WTC11 (cell line): ENCODE results near the gene RRAD. TPM values are rescaled to one million over a fixed set of nuclear protein-coding genes. Genes with fewer than 3 reads are reported as not detected.

Source experiments
- ATAC-seq: fragments of 200-7000 bp; cut with Tn5 transposase; 2 replicates; pipeline ENCODE4 v1.10.0; 2021; ENCODE audit warnings: mild to moderate bottlenecking, moderate library complexity
- CTCF ChIA-PET: fragments of 300-600 bp; sonication (Branson Sonifier 250); formaldehyde crosslinking; loops from one replicate; lab custom pipeline; 2021; ENCODE audit warnings: antibody characterized with exemption; lab: Charles Lee
- POLR2A ChIA-PET: fragments of 350-600 bp; sonication (Branson Sonifier 250); formaldehyde crosslinking; loops from one replicate; lab custom pipeline; 2021; ENCODE audit warnings: antibody characterized with exemption; lab: Charles Lee
- DNase-seq: peaks from one replicate; pipeline ENCODE4 v3.0.0; 2021; ENCODE audit warnings: low spot score
- H3K27ac Mint-ChIP-seq: 2 replicates; pipeline ENCODE4 v1.8.0; 2021; ENCODE audit warnings: mixed read lengths
- H3K27me3 Mint-ChIP-seq: 2 replicates; pipeline ENCODE4 v1.8.0; 2021; ENCODE audit warnings: low read depth, mild to moderate bottlenecking, moderate library complexity, mixed read lengths
- H3K36me3 Mint-ChIP-seq: 2 replicates; pipeline ENCODE4 v1.8.0; 2021; ENCODE audit warnings: mixed read lengths
- H3K4me1 Mint-ChIP-seq: 2 replicates; pipeline ENCODE4 v1.8.0; 2022; ENCODE audit warnings: mixed read lengths
- H3K4me3 Mint-ChIP-seq: 2 replicates; pipeline ENCODE4 v1.8.0; 2021; ENCODE audit warnings: mild to moderate bottlenecking, moderate library complexity, mixed read lengths
- H3K9me3 Mint-ChIP-seq: 2 replicates; pipeline ENCODE4 v1.8.0; 2021; ENCODE audit warnings: mixed read lengths
- FOXJ3 ChIP-seq: sonication (generic); formaldehyde crosslinking; IDR thresholded peaks from 2 replicates; pipeline ENCODE4 v1.9.0; 2021; ENCODE audit warnings: missing genetic modification reagents, mild to moderate bottlenecking, borderline replicate concordance
- FOXK1 ChIP-seq: sonication (generic); formaldehyde crosslinking; IDR thresholded peaks from 2 replicates; pipeline ENCODE4 v1.8.0; 2022; ENCODE audit warnings: mild to moderate bottlenecking, moderate library complexity, missing genetic modification reagents
- GRHL2 ChIP-seq: fragments of 250-450 bp; sonication (Bioruptor Pico); IDR thresholded peaks from 2 replicates; pipeline ENCODE4 v1.8.0; 2022; ENCODE audit warnings: mild to moderate bottlenecking, moderate library complexity; ENCODE audit not compliant: insufficient replicate concordance, severe bottlenecking
- MXD4 ChIP-seq: fragments of 250-450 bp; sonication (Bioruptor Pico); IDR thresholded peaks from 2 replicates; pipeline ENCODE4 v1.8.0; 2021; ENCODE audit warnings: mild to moderate bottlenecking, moderate library complexity, borderline replicate concordance
- RELA ChIP-seq: sonication (generic); formaldehyde crosslinking; IDR thresholded peaks from 2 replicates; pipeline ENCODE4 v1.8.1; 2022; ENCODE audit warnings: missing genetic modification reagents, mild to moderate bottlenecking, borderline replicate concordance
- SMAD4 ChIP-seq: sonication (generic); formaldehyde crosslinking; IDR thresholded peaks from 2 replicates; pipeline ENCODE4 v1.8.0; 2022; ENCODE audit warnings: mild to moderate bottlenecking, missing genetic modification reagents
- SOX15 ChIP-seq: fragments of 250-450 bp; sonication (Bioruptor Pico); IDR thresholded peaks from 2 replicates; pipeline ENCODE4 v1.9.0; 2021; ENCODE audit warnings: mild to moderate bottlenecking
- ZBTB21 ChIP-seq: sonication (generic); formaldehyde crosslinking; IDR thresholded peaks from 2 replicates; pipeline ENCODE4 v1.8.1; 2023; ENCODE audit warnings: mild to moderate bottlenecking, missing genetic modification reagents, borderline replicate concordance
- ZNF138 ChIP-seq: sonication (generic); formaldehyde crosslinking; conservative IDR thresholded peaks from 2 replicates; pipeline ENCODE4 v1.8.1; 2022; ENCODE audit warnings: mild to moderate bottlenecking, moderate library complexity, missing genetic modification reagents
- total RNA-seq: library from RNA; stranded (reverse); gene quantifications from 3 replicates; pipeline ENCODE4 v1.2.3, GENCODE V29; 2021
- TF ChIP-seq, protein P1 (sequence below): fragments of 250-450 bp; sonication (Bioruptor Pico); IDR thresholded peaks from 2 replicates; pipeline ENCODE4 v1.8.0; 2021; ENCODE audit warnings: mild to moderate bottlenecking
- TF ChIP-seq, protein P2 (sequence below): fragments of 250-450 bp; sonication (Bioruptor Pico); IDR thresholded peaks from 2 replicates; pipeline ENCODE4 v1.9.0; 2021; ENCODE audit warnings: moderate library complexity, mild to moderate bottlenecking, inconsistent platforms, borderline replicate concordance
- TF ChIP-seq, protein P3 (sequence below): sonication (generic); formaldehyde crosslinking; IDR thresholded peaks from 2 replicates; pipeline ENCODE4 v1.8.1; 2023; ENCODE audit warnings: mild to moderate bottlenecking, missing genetic modification reagents
- TF ChIP-seq, protein P4 (sequence below): sonication (generic); formaldehyde crosslinking; IDR thresholded peaks from 2 replicates; pipeline ENCODE4 v1.8.0; 2022; ENCODE audit warnings: mild to moderate bottlenecking, missing genetic modification reagents
- TF ChIP-seq, protein P5 (sequence below): sonication (generic); formaldehyde crosslinking; IDR thresholded peaks from 2 replicates; pipeline ENCODE4 v1.8.1; 2022; ENCODE audit warnings: low read depth, missing genetic modification reagents, borderline replicate concordance
- TF ChIP-seq, protein P6 (sequence below): fragments of 200-600 bp; IDR thresholded peaks from 2 replicates; pipeline ENCODE4 v1.8.0; 2022; ENCODE audit warnings: antibody characterized with exemption
- TF ChIP-seq, protein P7 (sequence below): fragments of 250-450 bp; sonication (Bioruptor Pico); IDR thresholded peaks from 2 replicates; pipeline ENCODE4 v1.9.0; 2021; ENCODE audit warnings: mild to moderate bottlenecking

RRAD gene
- total RNA-seq, 1 experiment from 2014 or later = 0.52 TPM

DNA sequence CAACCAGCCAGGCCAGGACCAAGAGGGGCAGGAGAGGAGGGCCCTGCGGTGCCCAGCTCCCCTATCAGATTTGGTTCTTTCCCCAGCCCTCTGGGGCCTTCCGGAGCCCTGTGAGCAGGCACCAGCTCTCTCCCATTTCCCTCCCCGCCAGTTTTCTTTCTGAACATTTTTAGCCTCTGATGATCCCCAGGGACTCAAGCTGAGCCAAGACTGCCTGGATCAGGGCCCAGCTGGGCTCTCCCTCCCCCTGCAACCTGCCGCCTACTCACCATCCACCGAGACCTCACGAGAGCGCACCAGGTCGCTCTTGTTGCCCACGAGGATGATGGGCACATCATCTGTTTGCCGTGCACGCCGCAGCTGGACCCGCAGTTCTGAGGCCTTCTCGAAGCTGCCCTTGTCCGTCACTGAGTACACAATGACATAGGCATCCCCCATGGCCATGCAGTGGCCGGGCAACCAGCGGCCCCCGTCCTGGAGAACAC, 2.0 kb downstream of the RRAD start:
- Mint-ChIP-seq H3K4me3 (no peak overlapping the region), H3K9me3 (no peaks in the 10 kb centered on the region), H3K4me1 (peaks cover 7% of the 10 kb centered on the region; the same call in 1 of the 2 replicates), H3K36me3 (no peaks in the 10 kb centered on the region), H3K27ac (no peak overlapping the region), H3K27me3 (peaks cover 59% of the 10 kb centered on the region)
- TF ChIP-seq FOXJ3 (CRISPR knock-in tag) (no peak), GRHL2 (CRISPR knock-in tag) (no peak), MXD4 (CRISPR knock-in tag) (no peak), ZBTB21 (no peak), RELA (no peak), ZNF138 (CRISPR knock-in tag) (no peak), FOXK1 (CRISPR knock-in tag) (no peak), SMAD4 (CRISPR knock-in tag) (no peak), SOX15 (no peak)
- TF ChIP-seq, protein P1, sequence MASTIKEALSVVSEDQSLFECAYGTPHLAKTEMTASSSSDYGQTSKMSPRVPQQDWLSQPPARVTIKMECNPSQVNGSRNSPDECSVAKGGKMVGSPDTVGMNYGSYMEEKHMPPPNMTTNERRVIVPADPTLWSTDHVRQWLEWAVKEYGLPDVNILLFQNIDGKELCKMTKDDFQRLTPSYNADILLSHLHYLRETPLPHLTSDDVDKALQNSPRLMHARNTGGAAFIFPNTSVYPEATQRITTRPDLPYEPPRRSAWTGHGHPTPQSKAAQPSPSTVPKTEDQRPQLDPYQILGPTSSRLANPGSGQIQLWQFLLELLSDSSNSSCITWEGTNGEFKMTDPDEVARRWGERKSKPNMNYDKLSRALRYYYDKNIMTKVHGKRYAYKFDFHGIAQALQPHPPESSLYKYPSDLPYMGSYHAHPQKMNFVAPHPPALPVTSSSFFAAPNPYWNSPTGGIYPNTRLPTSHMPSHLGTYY (CRISPR knock-in tag) = no peak
- TF ChIP-seq, protein P2, sequence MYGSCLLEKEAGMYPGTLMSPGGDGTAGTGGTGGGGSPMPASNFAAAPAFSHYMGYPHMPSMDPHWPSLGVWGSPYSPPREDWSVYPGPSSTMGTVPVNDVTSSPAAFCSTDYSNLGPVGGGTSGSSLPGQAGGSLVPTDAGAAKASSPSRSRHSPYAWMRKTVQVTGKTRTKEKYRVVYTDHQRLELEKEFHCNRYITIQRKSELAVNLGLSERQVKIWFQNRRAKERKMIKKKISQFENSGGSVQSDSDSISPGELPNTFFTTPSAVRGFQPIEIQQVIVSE (CRISPR knock-in tag) = no peak
- TF ChIP-seq, protein P3, sequence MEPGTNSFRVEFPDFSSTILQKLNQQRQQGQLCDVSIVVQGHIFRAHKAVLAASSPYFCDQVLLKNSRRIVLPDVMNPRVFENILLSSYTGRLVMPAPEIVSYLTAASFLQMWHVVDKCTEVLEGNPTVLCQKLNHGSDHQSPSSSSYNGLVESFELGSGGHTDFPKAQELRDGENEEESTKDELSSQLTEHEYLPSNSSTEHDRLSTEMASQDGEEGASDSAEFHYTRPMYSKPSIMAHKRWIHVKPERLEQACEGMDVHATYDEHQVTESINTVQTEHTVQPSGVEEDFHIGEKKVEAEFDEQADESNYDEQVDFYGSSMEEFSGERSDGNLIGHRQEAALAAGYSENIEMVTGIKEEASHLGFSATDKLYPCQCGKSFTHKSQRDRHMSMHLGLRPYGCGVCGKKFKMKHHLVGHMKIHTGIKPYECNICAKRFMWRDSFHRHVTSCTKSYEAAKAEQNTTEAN (CRISPR knock-in tag) = no peak
- TF ChIP-seq, protein P4, sequence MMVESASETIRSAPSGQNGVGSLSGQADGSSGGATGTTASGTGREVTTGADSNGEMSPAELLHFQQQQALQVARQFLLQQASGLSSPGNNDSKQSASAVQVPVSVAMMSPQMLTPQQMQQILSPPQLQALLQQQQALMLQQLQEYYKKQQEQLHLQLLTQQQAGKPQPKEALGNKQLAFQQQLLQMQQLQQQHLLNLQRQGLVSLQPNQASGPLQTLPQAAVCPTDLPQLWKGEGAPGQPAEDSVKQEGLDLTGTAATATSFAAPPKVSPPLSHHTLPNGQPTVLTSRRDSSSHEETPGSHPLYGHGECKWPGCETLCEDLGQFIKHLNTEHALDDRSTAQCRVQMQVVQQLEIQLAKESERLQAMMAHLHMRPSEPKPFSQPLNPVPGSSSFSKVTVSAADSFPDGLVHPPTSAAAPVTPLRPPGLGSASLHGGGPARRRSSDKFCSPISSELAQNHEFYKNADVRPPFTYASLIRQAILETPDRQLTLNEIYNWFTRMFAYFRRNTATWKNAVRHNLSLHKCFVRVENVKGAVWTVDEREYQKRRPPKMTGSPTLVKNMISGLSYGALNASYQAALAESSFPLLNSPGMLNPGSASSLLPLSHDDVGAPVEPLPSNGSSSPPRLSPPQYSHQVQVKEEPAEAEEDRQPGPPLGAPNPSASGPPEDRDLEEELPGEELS (CRISPR knock-in tag) = no peak
- TF ChIP-seq, protein P5, sequence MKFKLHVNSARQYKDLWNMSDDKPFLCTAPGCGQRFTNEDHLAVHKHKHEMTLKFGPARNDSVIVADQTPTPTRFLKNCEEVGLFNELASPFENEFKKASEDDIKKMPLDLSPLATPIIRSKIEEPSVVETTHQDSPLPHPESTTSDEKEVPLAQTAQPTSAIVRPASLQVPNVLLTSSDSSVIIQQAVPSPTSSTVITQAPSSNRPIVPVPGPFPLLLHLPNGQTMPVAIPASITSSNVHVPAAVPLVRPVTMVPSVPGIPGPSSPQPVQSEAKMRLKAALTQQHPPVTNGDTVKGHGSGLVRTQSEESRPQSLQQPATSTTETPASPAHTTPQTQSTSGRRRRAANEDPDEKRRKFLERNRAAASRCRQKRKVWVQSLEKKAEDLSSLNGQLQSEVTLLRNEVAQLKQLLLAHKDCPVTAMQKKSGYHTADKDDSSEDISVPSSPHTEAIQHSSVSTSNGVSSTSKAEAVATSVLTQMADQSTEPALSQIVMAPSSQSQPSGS = no peak
- TF ChIP-seq, protein P6, sequence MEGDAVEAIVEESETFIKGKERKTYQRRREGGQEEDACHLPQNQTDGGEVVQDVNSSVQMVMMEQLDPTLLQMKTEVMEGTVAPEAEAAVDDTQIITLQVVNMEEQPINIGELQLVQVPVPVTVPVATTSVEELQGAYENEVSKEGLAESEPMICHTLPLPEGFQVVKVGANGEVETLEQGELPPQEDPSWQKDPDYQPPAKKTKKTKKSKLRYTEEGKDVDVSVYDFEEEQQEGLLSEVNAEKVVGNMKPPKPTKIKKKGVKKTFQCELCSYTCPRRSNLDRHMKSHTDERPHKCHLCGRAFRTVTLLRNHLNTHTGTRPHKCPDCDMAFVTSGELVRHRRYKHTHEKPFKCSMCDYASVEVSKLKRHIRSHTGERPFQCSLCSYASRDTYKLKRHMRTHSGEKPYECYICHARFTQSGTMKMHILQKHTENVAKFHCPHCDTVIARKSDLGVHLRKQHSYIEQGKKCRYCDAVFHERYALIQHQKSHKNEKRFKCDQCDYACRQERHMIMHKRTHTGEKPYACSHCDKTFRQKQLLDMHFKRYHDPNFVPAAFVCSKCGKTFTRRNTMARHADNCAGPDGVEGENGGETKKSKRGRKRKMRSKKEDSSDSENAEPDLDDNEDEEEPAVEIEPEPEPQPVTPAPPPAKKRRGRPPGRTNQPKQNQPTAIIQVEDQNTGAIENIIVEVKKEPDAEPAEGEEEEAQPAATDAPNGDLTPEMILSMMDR = no peak
- TF ChIP-seq, protein P7, sequence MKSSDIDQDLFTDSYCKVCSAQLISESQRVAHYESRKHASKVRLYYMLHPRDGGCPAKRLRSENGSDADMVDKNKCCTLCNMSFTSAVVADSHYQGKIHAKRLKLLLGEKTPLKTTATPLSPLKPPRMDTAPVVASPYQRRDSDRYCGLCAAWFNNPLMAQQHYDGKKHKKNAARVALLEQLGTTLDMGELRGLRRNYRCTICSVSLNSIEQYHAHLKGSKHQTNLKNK = no peak
- ChIA-PET POLR2A (no interaction called here), CTCF (interaction anchor here (3.2 to 7.0 kb wide), 2 partner anchors 12 to 30 kb away, joined by 53 to 175 read pairs; no protein-coding TSS in a partner anchor)
- DNase-seq = no peak
- no peak for ATAC-seq
